B cell (primary cell): ENCODE data around the gene TCF12. TPM values are rescaled to one million over a fixed set of nuclear protein-coding genes. Genes with fewer than 3 reads are reported as not detected.

Source experiments
- ATAC-seq: fragments of 200-7000 bp; cut with Tn5 transposase; one replicate; pipeline ENCODE4 v1.10.0; 2021; ENCODE audit warnings: low read depth, mild to moderate bottlenecking, moderate number of reproducible peaks, moderate library complexity
- CTCF ChIA-PET: fragments of 350-600 bp; sonication (Branson Sonifier 250); formaldehyde crosslinking; loops from one replicate; lab custom pipeline; 2021; ENCODE audit warnings: antibody characterized with exemption, inconsistent platforms; lab: Charles Lee
- POLR2A ChIA-PET: fragments of 350-600 bp; sonication (Branson Sonifier 250); formaldehyde crosslinking; loops from one replicate; lab custom pipeline; 2021; ENCODE audit warnings: antibody characterized with exemption; lab: Charles Lee
- DNase-seq: peaks from one replicate; pipeline ENCODE4 v3.0.0; 2013
- H2AFZ ChIP-seq: 2 replicates; pipeline ENCODE4 v1.6.1; 2012; ENCODE audit warnings: mild to moderate bottlenecking, low read depth, low read length; ENCODE audit not compliant: insufficient read depth, poor library complexity, severe bottlenecking
- H3K27ac ChIP-seq, 2 donors: 1 replicate in 1 of 2; 2 replicates in 1 of 2; pipeline ENCODE4 v1.5.1; 2012 to 2013; ENCODE audit warnings: low read length in 2 of 2, mild to moderate bottlenecking in 2 of 2, moderate library complexity in 1 of 2
- H3K27me3 ChIP-seq, 4 experiments: fragments of 200-600 bp in 1 of 4; sonication (generic) in 1 of 4; replicated peaks in 1 of 4; 1 replicate in 2 of 4; 2 replicates in 2 of 4; pipeline versions ENCODE4 v1.6.1 to v1.7.0; 2013 to 2016; ENCODE audit warnings: low read length in 3 of 4, mild to moderate bottlenecking in 2 of 4, mixed read lengths in 1 of 4, moderate library complexity in 1 of 4; ENCODE audit not compliant: insufficient read depth in 4 of 4, control insufficient read depth in 3 of 4; ENCODE audit errors: control extremely low read depth in 1 of 4
- H3K36me3 ChIP-seq, 2 experiments: replicated peaks in 1 of 2; 1 replicate in 1 of 2; 2 replicates in 1 of 2; pipeline versions ENCODE4 v1.6.1 to v1.7.1; 2013; ENCODE audit warnings: low read length in 1 of 2; ENCODE audit not compliant: insufficient read depth in 2 of 2, control insufficient read depth in 1 of 2; ENCODE audit errors: control extremely low read depth in 1 of 2, extremely low read depth in 1 of 2
- H3K4me1 ChIP-seq, 2 donors: fragments of 200-600 bp in 1 of 2; sonication (generic) in 1 of 2; 1 replicate in 1 of 2; 2 replicates in 1 of 2; pipeline versions ENCODE4 v1.5.1 to v1.6.1; 2013 to 2017; ENCODE audit warnings: low read length in 2 of 2; ENCODE audit not compliant: control insufficient read depth in 2 of 2, insufficient read depth in 2 of 2
- H3K4me2 ChIP-seq: replicated peaks from 2 replicates; pipeline ENCODE3; 2012; ENCODE audit warnings: mild to moderate bottlenecking, low read depth, low read length; ENCODE audit not compliant: poor library complexity, severe bottlenecking
- H3K4me3 ChIP-seq, 5 experiments: fragments of 200-600 bp in 1 of 5; sonication (generic) in 1 of 5; 1 replicate in 3 of 5; 2 replicates in 2 of 5; pipeline versions ENCODE4 v1.5.1 to v1.7.0; 2011 to 2016; ENCODE audit warnings: low read length in 4 of 5, mild to moderate bottlenecking in 4 of 5, low read depth in 2 of 5, control low read depth in 1 of 5, moderate library complexity in 1 of 5; ENCODE audit not compliant: insufficient read depth in 1 of 5; ENCODE audit errors: control extremely low read depth in 1 of 5, extremely low read depth in 1 of 5
- H3K79me2 ChIP-seq: fragments of 200-600 bp; sonication (generic); one replicate; pipeline ENCODE4 v1.6.0; 2016; ENCODE audit warnings: low read length; ENCODE audit not compliant: control insufficient read depth, insufficient read depth
- H3K9ac ChIP-seq: fragments of 200-600 bp; sonication (generic); 2 replicates; pipeline ENCODE4 v1.6.1; 2017; ENCODE audit warnings: mild to moderate bottlenecking, low read length, moderate library complexity
- H3K9me3 ChIP-seq, 3 donors: one replicate each; pipeline versions ENCODE4 v1.6.1 to v1.7.1; 2013; ENCODE audit warnings: low read length in 2 of 3; ENCODE audit not compliant: control insufficient read depth in 2 of 3, insufficient read depth in 1 of 3; ENCODE audit errors: control extremely low read depth in 1 of 3
- H4K20me1 ChIP-seq: 2 replicates; pipeline ENCODE4 v1.6.0; 2012; ENCODE audit warnings: mild to moderate bottlenecking, low read length; ENCODE audit not compliant: insufficient read depth, control insufficient read depth, poor library complexity, severe bottlenecking
- H3K27ac Mint-ChIP-seq: one replicate; pipeline ENCODE4 v1.8.0; 2021; ENCODE audit warnings: mixed read lengths
- H3K27me3 Mint-ChIP-seq: one replicate; pipeline ENCODE4 v1.8.0; 2021; ENCODE audit warnings: mixed read lengths
- H3K4me1 Mint-ChIP-seq: one replicate; pipeline ENCODE4 v1.8.0; 2021; ENCODE audit warnings: mixed read lengths
- H3K4me3 Mint-ChIP-seq: one replicate; pipeline ENCODE4 v1.8.0; 2021; ENCODE audit warnings: mixed read lengths
- H3K9me3 Mint-ChIP-seq: one replicate; pipeline ENCODE4 v1.8.0; 2022; ENCODE audit warnings: mixed read lengths; ENCODE audit not compliant: insufficient read depth
- CTCF ChIP-seq: fragments of 200-600 bp; IDR thresholded peaks from one replicate; pipeline ENCODE4 v1.8.0; 2022; ENCODE audit warnings: antibody characterized with exemption, mild to moderate bottlenecking
- EZH2 ChIP-seq: IDR thresholded peaks from 2 replicates; pipeline ENCODE4 v1.6.1; 2012; ENCODE audit warnings: borderline replicate concordance, low read depth, mild to moderate bottlenecking, moderate library complexity, low read length; ENCODE audit not compliant: insufficient read depth, poor library complexity, severe bottlenecking
- WGBS: methylation state at CpG from one replicate; pipeline ENCODE4 v1.1.5; 2013; ENCODE audit warnings: missing lambda C conversion rate; ENCODE audit not compliant: insufficient coverage; 5-methylcytosine and 5-hydroxymethylcytosine counted together
- intact Hi-C: fragments of 100-400 bp; cut with micrococcal nuclease; formaldehyde crosslinking; loops from one replicate; pipeline ENCODE4 v1.10.0; 2022
- polyA plus RNA-seq: library from polyadenylated mRNA; depleted of rRNA; stranded (reverse); fragments of >200 nt; gene quantifications from 2 replicates; pipeline ENCODE4 v1.2.3, GENCODE V29; 2012
- total RNA-seq, 2 donors: library from RNA; stranded (reverse); fragments of 120-200 nt in 1 of 2; gene quantifications; 1 replicate in 1 of 2; 2 replicates in 1 of 2; pipeline versions ENCODE4 v1.2.3 to v1.2.4, GENCODE V29; 2013 to 2022

TCF12 gene
- total and polyA plus RNA-seq, 2 donors (not counting 1 experiment from before 2014, with no cell fraction given): 27.1 to 131 TPM

GRCh38 chr15:56919609-56920366 lies 1.3 kb downstream of the TCF12 start:
- Mint-ChIP-seq H3K9me3 (no peaks in the 10 kb centered on the region), H3K4me3 (peak overlapping the region; percentile 93), H3K4me1 (peaks cover 41% of the 10 kb centered on the region), H3K27ac (peak overlapping the region; percentile 92), H3K27me3 (no peaks in the 10 kb centered on the region)
- Histone ChIP-seq H3K4me3 (peak overlapping the region; percentile 77 to 92 (median 89)), H3K27me3 (no peaks in the 10 kb centered on the region), H3K9ac (peak overlapping the region; percentile 94), H4K20me1 (no peaks in the 10 kb centered on the region), H2AFZ (peak overlapping the region; percentile 97), H3K9me3 (no peaks in the 10 kb centered on the region), H3K79me2 (peaks cover 71% of the 10 kb centered on the region), H3K36me3 (no peaks in the 10 kb centered on the region), H3K27ac (peak overlapping the region in 1 of 2 donors; percentile 86), H3K4me1 (peaks cover 19 to 21% of the 10 kb centered on the region in 2 donors), H3K4me2 (peak overlapping the region; percentile 90)
- POLR2A ChIA-PET: interaction anchor here (2.1 to 3.9 kb wide), 2 partner anchors 33 to 186 kb away, joined by 7 to 31 read pairs; partner anchors contain the start of gene ZNF280D
- TF ChIP-seq EZH2: no peak
- TF ChIP-seq CTCF: no peak
- under 1% methylated on average over 40 of the region's 42 CpGs for whole genome bisulfite sequencing
- ATAC-seq: no peak
- intact Hi-C loops: loop anchor here (2.0 to 10.0 kb wide), 4 partner anchors 215 to 672 kb away; no protein-coding TSS in a partner anchor
- no peak for DNase-seq
- CTCF ChIA-PET: interaction anchor here (0.8 to 1.8 kb wide), 3 partner anchors 50 to 423 kb away, joined by 3 to 7 read pairs (median 3); no protein-coding TSS in a partner anchor

GRCh38 chr15:56920367-56920627 lies 1.9 kb downstream of the TCF12 start:
- no CpG with 5 or more reads among the region's 3 CpGs for WGBS
- ChIA-PET CTCF (interaction anchor here (0.8 to 1.8 kb wide), 3 partner anchors 50 to 423 kb away, joined by 3 to 7 read pairs (median 3); no protein-coding TSS in a partner anchor), POLR2A (interaction anchor here (3.9 kb wide), 1 partner anchor 34 kb away, joined by 31 read pairs; no protein-coding TSS in a partner anchor)
- peaks cover 41% of the 10 kb centered on the region for H3K4me1 Mint-ChIP-seq
- no peaks in the 10 kb centered on the region for H3K27me3 Mint-ChIP-seq
- Histone ChIP-seq H3K4me3 (peak overlapping the region in 2 of 5 experiments; percentile 80 to 89), H3K27ac (no peak overlapping the region), H3K36me3 (no peaks in the 10 kb centered on the region), H3K9ac (peak overlapping the region; percentile 94), H3K9me3 (no peaks in the 10 kb centered on the region), H3K79me2 (peaks cover 69% of the 10 kb centered on the region), H3K4me1 (peaks cover 19 to 21% of the 10 kb centered on the region in 2 donors), H3K27me3 (no peaks in the 10 kb centered on the region), H4K20me1 (no peaks in the 10 kb centered on the region), H2AFZ (peak overlapping the region; percentile 97), H3K4me2 (peak overlapping the region; percentile 90)
- H3K4me3 Mint-ChIP-seq: peak overlapping the region; percentile 93
- DNase-seq: no peak
- intact Hi-C loops: no loop called here
- no peak for ATAC-seq
- no peaks in the 10 kb centered on the region for H3K9me3 Mint-ChIP-seq
- peak overlapping the region; percentile 92 for H3K27ac Mint-ChIP-seq
- TF ChIP-seq CTCF (no peak), EZH2 (no peak)
